Astrocyte of the spinal cord (primary cell): Measurements from ENCODE around the gene EPHB2.
A peak's percentile ranks its signal among the peaks of the same experiment; 100 is the strongest.

Source experiments
- DNase-seq: peaks from one replicate; pipeline ENCODE4 v3.0.0; 2011; ENCODE audit warnings: low read depth, low spot score
- H3K4me3 ChIP-seq: 2 replicates; pipeline ENCODE4 v1.5.1; 2011; ENCODE audit warnings: low read depth, mild to moderate bottlenecking, low read length, moderate library complexity
- in situ Hi-C: cut with HindIII; loops from 2 replicates; pipeline ENCODE4 v1.10.0; 2017; ENCODE audit warnings: low sequenced_read_pairs
- TF ChIP-seq, protein P1 (sequence below): IDR thresholded peaks from 2 replicates; pipeline ENCODE4 v1.5.1; 2012; ENCODE audit warnings: low read depth, mild to moderate bottlenecking, low read length, inconsistent platforms

The EPHB2 gene

DNA sequence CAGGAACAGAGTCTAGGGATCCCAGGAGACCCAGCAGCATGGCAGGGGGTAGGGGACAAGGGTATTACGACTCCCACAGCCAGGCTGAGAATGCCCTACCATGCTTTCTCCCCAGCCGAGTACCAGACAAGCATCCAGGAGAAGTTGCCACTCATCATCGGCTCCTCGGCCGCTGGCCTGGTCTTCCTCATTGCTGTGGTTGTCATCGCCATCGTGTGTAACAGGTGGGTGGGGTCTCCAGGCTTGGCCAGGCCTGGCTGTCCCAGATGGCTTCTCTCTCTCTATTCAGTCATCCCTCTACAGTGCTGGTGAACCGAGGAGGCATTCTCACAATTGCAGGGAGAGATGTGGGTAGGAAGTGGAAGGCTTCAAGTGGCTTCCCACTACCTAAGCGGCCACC is 184.7 kb downstream of the EPHB2 start:
- DNase-seq, result no peak
- in situ Hi-C loops, result loop anchor here (25.0 kb wide), 1 partner anchor 183 kb away; the partner anchor contains the start of gene EPHB2
- TF ChIP-seq, protein P1, sequence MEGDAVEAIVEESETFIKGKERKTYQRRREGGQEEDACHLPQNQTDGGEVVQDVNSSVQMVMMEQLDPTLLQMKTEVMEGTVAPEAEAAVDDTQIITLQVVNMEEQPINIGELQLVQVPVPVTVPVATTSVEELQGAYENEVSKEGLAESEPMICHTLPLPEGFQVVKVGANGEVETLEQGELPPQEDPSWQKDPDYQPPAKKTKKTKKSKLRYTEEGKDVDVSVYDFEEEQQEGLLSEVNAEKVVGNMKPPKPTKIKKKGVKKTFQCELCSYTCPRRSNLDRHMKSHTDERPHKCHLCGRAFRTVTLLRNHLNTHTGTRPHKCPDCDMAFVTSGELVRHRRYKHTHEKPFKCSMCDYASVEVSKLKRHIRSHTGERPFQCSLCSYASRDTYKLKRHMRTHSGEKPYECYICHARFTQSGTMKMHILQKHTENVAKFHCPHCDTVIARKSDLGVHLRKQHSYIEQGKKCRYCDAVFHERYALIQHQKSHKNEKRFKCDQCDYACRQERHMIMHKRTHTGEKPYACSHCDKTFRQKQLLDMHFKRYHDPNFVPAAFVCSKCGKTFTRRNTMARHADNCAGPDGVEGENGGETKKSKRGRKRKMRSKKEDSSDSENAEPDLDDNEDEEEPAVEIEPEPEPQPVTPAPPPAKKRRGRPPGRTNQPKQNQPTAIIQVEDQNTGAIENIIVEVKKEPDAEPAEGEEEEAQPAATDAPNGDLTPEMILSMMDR, result no peak
- H3K4me3 ChIP-seq, result no peak overlapping the region

DNA sequence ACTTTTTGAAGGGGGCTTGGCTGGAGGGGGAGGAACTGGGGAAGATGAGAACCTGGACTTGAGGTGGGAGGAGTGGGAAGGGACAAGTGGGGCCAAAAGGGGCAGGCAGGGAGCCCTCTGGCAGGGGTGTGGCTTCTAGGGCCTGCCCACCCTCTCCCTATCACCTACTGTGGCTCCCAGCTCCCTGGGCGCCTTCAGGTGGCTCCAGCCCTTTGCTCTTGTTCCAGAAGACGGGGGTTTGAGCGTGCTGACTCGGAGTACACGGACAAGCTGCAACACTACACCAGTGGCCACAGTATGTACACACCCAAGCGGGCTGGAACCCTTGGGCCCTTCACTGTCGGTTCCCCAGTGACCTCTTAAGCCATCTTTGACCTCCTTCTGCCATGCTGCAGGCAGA is 185.5 kb downstream of the EPHB2 start:
- TF ChIP-seq, protein P1, result no peak
- no peak for DNase-seq
- H3K4me3 ChIP-seq, result no peak overlapping the region
- in situ Hi-C loops, result loop anchor here (25.0 kb wide), 1 partner anchor 184 kb away; the partner anchor contains the start of gene EPHB2

DNA sequence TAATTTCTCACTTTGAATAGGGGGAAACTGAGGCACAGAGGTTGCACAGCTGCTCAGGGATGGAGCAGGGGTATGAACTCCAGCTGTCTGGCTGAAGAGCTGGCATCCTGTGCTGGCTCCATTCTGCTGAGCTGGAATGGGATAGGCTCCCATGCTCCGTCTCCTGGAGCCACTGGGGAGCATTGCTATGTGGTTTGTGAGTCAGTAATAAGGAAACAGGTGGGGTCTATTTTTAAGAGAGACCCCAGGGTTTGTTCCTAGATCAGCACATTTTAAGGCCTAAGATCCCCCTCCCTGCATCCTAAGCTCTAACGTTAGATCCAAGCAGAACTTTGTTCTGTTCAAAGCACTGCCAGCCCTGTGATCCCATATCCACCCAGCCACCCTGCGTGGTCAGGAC is 189.8 kb downstream of the EPHB2 start:
- in situ Hi-C loops, result no loop called here
- no peak for DNase-seq
- TF ChIP-seq, protein P1, result no peak

DNA sequence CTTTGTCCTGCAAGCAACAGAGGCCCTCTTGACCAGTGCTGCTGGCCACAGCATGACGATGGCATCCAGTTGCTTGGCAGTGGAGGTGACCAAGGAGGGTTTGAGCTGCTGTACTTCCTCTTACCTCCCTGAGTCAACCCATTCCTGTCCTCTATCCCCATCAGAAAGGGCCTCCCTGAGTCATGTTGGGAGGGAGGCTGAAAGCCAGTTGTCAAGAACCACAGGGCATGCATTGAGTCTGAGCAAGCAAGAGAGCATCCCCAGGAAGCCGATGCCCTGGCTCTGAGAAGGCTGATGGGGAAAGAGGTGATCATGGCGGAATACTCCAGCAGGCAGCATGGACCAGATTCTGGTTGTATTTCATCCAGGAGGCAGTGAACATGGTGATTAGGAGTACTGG is 192.5 kb downstream of the EPHB2 start:
- no peak overlapping the region for H3K4me3 ChIP-seq
- TF ChIP-seq, protein P1, result no peak
- DNase-seq, result peak; percentile 47
- in situ Hi-C loops, result no loop called here

More for the DNA sequence above, 189.8 kb downstream of the EPHB2 start:
- H3K4me3 ChIP-seq, result no peak overlapping the region

DNA sequence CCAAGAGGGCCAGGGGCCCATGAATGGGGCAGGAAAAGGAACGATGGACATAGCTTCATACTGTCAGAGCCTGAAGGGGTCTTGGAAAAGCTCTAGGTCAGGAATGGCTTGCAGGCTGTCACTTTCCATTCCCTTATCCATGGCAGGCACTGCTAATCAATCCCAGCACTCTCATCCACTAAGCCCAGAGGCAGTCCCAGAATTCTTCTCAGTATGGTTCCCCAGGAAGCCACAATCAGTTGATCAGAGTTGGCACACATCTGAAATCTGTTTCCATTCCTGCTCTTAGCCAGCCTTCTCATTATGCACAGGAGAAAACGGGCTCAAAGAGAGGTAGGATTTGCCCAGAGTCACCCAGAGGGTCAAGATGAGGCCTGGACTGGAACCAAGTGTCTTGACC is 196.3 kb downstream of the EPHB2 start:
- TF ChIP-seq, protein P1, result no peak
- no peak for DNase-seq
- in situ Hi-C loops, result no loop called here
- H3K4me3 ChIP-seq, result no peak overlapping the region

DNA sequence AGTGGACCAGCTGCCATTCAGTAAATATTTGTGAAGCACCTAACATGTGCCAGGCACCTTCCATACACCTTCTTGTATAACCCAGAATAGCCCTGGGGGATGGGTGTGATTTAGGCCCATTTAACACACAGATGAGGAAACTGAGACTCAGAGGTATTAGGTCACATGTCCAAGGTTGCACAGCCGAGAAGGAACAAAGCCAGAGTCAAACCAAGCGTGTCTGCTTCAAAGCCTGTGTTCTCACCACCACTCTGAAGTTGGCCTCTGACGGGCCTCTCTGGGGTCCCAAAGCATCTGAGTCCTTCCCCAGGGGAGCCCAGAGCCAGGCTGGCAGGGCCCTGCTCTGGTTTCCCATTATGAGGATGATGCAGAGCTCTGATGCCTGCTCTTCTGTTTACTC is 196.9 kb downstream of the EPHB2 start:
- H3K4me3 ChIP-seq, result no peak overlapping the region
- no peak for DNase-seq
- TF ChIP-seq, protein P1, result no peak
- in situ Hi-C loops, result no loop called here

DNA sequence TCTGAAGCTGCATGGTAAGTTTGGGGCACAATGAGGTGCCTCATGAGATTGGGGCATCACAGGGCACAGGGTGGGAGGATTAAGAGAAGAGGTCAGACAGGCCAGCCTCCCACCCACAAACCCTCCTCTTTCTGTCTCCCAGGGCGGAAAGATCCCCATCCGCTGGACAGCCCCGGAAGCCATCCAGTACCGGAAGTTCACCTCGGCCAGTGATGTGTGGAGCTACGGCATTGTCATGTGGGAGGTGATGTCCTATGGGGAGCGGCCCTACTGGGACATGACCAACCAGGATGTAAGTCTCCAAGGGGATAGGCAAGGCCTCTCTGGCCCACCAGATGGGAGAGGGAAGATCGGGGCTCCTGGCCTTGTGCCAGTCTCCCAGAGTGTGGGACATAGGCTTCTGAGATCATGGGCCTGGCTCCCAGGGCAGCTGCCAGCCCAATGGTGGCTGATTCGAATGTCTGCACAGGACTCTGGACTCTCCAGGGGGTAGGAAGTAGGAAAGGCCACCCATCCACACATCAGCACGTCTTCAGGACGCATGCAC is 198.3 kb downstream of the EPHB2 start:
- TF ChIP-seq, protein P1, result no peak
- in situ Hi-C loops, result no loop called here
- no peak overlapping the region for H3K4me3 ChIP-seq
- DNase-seq, result no peak
